IgD-negative memory B cell (primary cell): ENCODE measurements around the gene LIAS. TPM values are rescaled to one million over a fixed set of nuclear protein-coding genes. Genes with fewer than 3 reads are reported as not detected.
"Not testable (repeated sequence)": the region's sequence is repeated elsewhere in the genome, so short reads cannot be mapped to it uniquely, and the experiment has no call there.

Experiments used
- H3K27ac Mint-ChIP-seq, 3 donors: one replicate each; pipeline ENCODE4 v1.8.0; 2020 to 2022; ENCODE audit warnings: mild to moderate bottlenecking in 3 of 3, mixed read lengths in 3 of 3, moderate library complexity in 1 of 3
- H3K27me3 Mint-ChIP-seq: one replicate; pipeline ENCODE4 v1.8.0; 2021; ENCODE audit warnings: mixed read lengths
- H3K36me3 Mint-ChIP-seq: one replicate; pipeline ENCODE4 v1.8.0; 2020; ENCODE audit warnings: mild to moderate bottlenecking, mixed read lengths
- H3K4me1 Mint-ChIP-seq, 3 donors: one replicate each; pipeline ENCODE4 v1.8.0; 2020 to 2022; ENCODE audit warnings: mixed read lengths in 3 of 3, mild to moderate bottlenecking in 1 of 3
- H3K4me3 Mint-ChIP-seq, 4 donors: one replicate each; pipeline ENCODE4 v1.8.0; 2020 to 2022; ENCODE audit warnings: mild to moderate bottlenecking in 4 of 4, mixed read lengths in 4 of 4, moderate library complexity in 3 of 4
- H3K9me3 Mint-ChIP-seq, 3 donors: one replicate each; pipeline ENCODE4 v1.8.0; 2020 to 2021; ENCODE audit warnings: mixed read lengths in 3 of 3, mild to moderate bottlenecking in 1 of 3
- polyA plus RNA-seq: library from polyadenylated mRNA; unstranded; fragments of 300-500 nt; fragmentation: Illumina TruSeq; gene quantifications from one replicate; pipeline ENCODE4 v1.2.3, GENCODE V29; 2021

The LIAS gene
- polyA plus RNA-seq: 11.1 TPM

- no peaks in the 10 kb centered on the region for H3K27me3 Mint-ChIP-seq
- no peaks in the 10 kb centered on the region for H3K9me3 Mint-ChIP-seq
- peak within 1 kb of the TSS; percentile 82 to 99 (median 96) for H3K4me3 Mint-ChIP-seq
- H3K27ac Mint-ChIP-seq: peak within 1 kb of the TSS; percentile 85 to 99 (median 98)
- H3K4me1 Mint-ChIP-seq: peaks cover 23% of the 10 kb centered on the region in 3 donors
- H3K36me3 Mint-ChIP-seq: peaks cover 2% of the 10 kb centered on the region
These were observed at the start of gene LIAS, which contains the start of gene RPL9 for GRCh38 chr4:39458505-39459300. TSS of gene LIAS (plus strand) at chr4:39459056. CDS start at chr4:39459118, 62 bp downstream. TSS of gene RPL9 (minus strand) at chr4:39458922. CDS start at chr4:39458439, 483 bp downstream.

- peaks cover 3% of the 10 kb centered on the region for H3K27me3 Mint-ChIP-seq
These were observed 48.4 kb upstream of the LIAS start for GRCh38 chr4:39410415-39410814.

DNA sequence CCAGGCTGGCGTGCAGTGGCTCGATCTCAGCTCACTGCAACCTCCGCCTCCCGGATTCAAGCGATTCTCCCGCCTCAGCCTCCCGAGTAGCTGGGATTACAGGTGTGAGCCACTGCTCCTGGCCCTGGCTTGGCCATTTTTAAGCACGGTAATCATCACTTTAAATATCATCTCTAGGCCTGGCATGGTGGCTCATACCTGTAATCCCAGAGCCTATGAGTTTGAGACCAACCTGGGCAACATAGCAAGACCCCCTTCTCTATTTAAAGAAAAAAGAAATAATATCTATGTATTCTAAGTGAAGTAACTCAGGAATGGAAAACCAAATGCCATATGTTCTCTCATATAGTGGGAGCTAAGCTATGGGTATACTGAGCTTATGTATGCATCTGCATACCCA lies 47.3 kb upstream of the LIAS start:
- H3K36me3 Mint-ChIP-seq, H3K4me1 Mint-ChIP-seq, H3K27me3 Mint-ChIP-seq, H3K4me3 Mint-ChIP-seq, H3K9me3 Mint-ChIP-seq, H3K27ac Mint-ChIP-seq: not testable (repeated sequence)

More at GRCh38 chr4:39410415-39410814, 48.4 kb upstream of the LIAS start:
- H3K36me3 Mint-ChIP-seq: no peaks in the 10 kb centered on the region
- no peak overlapping the region for H3K4me3 Mint-ChIP-seq
- H3K9me3 Mint-ChIP-seq: no peaks in the 10 kb centered on the region
- H3K4me1 Mint-ChIP-seq: peaks cover 0 to 2% (median 0%) of the 10 kb centered on the region in 3 donors
- no peak overlapping the region for H3K27ac Mint-ChIP-seq

DNA sequence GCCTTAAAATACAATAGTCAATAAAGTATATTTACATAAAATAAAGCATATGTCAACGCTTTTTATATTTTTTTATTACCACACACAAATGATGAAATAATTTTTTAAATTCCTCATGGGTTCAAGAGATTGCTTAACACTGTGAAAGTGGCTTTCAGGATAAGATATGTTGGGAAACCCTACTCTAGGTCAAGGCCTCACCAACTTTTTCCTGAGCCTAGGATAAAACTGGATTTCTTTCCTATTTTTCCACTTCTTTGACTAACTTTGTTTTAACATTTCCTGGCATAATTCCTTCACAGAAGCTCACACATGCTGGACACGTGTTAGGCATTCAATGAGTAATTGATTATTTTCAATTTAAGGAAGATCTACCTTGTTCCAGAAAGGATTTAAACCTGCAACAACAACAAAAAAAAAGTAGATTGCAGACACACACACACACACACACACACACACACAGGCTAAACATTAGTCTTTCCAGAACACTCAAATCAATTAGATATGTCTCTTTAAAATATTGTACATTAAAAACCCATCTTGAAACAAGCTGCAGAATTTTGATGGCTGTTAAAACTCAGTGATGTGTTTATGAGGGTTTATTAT lies 43.1 kb upstream of the LIAS start:
- Mint-ChIP-seq H3K27ac (no peak overlapping the region), H3K27me3 (peaks cover 3% of the 10 kb centered on the region), H3K4me3 (no peak overlapping the region), H3K36me3 (no peaks in the 10 kb centered on the region), H3K9me3 (no peaks in the 10 kb centered on the region), H3K4me1 (peaks cover 0 to 2% (median 0%) of the 10 kb centered on the region in 3 donors)

- no peaks in the 10 kb centered on the region for H3K27me3 Mint-ChIP-seq
- H3K9me3 Mint-ChIP-seq: no peaks in the 10 kb centered on the region
- no peak overlapping the region for H3K4me3 Mint-ChIP-seq
- peaks cover 0 to 2% (median 0%) of the 10 kb centered on the region in 3 donors for H3K4me1 Mint-ChIP-seq
- H3K36me3 Mint-ChIP-seq: no peaks in the 10 kb centered on the region
- H3K27ac Mint-ChIP-seq: no peak overlapping the region
These were observed 36.6 kb upstream of the LIAS start for GRCh38 chr4:39422247-39422646.

DNA sequence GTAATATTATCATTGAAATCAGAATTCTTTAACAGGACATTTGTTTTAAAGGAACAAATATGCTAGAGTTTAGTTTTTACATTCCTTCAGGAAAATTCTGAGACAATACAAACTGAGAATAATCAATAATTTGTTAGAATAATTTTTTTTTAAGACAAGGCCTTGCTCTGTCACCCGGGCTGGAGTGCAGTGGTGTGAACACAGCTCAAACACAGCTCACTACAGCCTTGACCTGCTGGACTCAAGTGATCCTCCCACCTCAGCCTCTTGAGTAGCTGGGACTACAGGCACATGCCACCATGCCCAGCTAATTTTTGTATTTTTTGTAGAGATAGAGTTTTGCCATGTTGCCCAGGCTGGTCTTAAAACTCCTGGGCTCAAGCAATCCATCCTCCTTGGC lies 33.6 kb upstream of the LIAS start:
- H3K27ac Mint-ChIP-seq, H3K4me1 Mint-ChIP-seq, H3K27me3 Mint-ChIP-seq, H3K4me3 Mint-ChIP-seq, H3K9me3 Mint-ChIP-seq, H3K36me3 Mint-ChIP-seq: not testable (repeated sequence)

DNA sequence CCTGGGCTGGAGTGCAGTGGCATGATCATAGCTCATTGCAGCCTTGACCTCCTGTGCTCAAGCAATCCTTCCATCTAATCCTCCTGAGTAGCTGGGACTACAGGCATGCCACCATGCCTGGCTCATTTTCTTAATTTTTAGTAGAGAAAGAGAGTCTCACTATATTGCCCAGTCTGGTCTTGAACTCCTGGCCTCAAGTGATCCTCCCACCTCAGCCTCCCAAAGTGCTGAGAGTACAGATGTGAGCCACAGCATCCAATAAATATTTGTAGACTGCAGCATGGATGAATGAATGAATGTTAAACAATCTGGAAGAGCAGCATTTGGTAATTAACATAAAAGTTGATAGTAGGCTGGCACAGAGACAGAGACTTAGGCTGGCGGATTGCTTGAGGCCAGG lies 32.1 kb upstream of the LIAS start:
- no peaks in the 10 kb centered on the region for H3K4me1 Mint-ChIP-seq
- no peaks in the 10 kb centered on the region for H3K36me3 Mint-ChIP-seq
- H3K27me3 Mint-ChIP-seq: no peaks in the 10 kb centered on the region
- no peak overlapping the region for H3K4me3 Mint-ChIP-seq
- H3K9me3 Mint-ChIP-seq: no peaks in the 10 kb centered on the region
- no peak overlapping the region for H3K27ac Mint-ChIP-seq

DNA sequence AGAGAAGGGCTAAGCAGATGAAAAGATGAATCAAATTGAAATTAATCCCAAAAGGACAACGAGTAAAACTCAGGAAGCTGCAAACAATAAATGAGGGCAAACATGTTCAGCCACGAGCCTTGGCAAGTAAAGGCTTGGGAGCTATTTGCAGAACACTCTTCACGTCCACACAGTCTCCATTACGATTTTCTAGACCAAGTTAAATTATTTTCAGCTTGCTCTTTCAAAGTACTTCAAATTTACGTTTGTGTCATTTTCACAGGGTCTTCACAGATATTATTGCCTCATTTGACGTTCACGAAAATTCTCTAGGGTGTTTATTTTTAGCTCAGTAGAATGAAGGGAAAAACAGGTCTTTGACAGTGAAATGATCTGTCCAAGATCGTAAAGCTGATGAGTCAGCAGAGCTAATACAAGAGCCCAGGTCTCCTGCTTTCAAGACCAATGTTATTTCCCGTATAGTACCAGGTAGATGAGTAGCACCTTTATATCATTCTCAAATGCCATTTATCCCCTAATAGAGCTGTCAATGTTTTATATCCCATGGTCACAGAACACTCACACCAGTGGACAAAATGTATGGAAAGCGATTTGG lies 31.2 kb upstream of the LIAS start:
- Mint-ChIP-seq H3K4me3 (no peak overlapping the region), H3K9me3 (no peaks in the 10 kb centered on the region), H3K27ac (no peak overlapping the region), H3K27me3 (no peaks in the 10 kb centered on the region), H3K4me1 (no peaks in the 10 kb centered on the region), H3K36me3 (no peaks in the 10 kb centered on the region)

- H3K27me3 Mint-ChIP-seq: no peaks in the 10 kb centered on the region
- no peak overlapping the region for H3K4me3 Mint-ChIP-seq
- H3K36me3 Mint-ChIP-seq: no peaks in the 10 kb centered on the region
- no peaks in the 10 kb centered on the region for H3K9me3 Mint-ChIP-seq
- H3K4me1 Mint-ChIP-seq: no peaks in the 10 kb centered on the region
- H3K27ac Mint-ChIP-seq: no peak overlapping the region
These were observed 29.2 kb upstream of the LIAS start for GRCh38 chr4:39429476-39430334.

- no peaks in the 10 kb centered on the region for H3K27me3 Mint-ChIP-seq
- no peaks in the 10 kb centered on the region for H3K4me1 Mint-ChIP-seq
- H3K4me3 Mint-ChIP-seq: no peak overlapping the region
- H3K36me3 Mint-ChIP-seq: no peaks in the 10 kb centered on the region
- no peaks in the 10 kb centered on the region for H3K9me3 Mint-ChIP-seq
- H3K27ac Mint-ChIP-seq: no peak overlapping the region
These were observed 24.9 kb upstream of the LIAS start for GRCh38 chr4:39433878-39434492.

DNA sequence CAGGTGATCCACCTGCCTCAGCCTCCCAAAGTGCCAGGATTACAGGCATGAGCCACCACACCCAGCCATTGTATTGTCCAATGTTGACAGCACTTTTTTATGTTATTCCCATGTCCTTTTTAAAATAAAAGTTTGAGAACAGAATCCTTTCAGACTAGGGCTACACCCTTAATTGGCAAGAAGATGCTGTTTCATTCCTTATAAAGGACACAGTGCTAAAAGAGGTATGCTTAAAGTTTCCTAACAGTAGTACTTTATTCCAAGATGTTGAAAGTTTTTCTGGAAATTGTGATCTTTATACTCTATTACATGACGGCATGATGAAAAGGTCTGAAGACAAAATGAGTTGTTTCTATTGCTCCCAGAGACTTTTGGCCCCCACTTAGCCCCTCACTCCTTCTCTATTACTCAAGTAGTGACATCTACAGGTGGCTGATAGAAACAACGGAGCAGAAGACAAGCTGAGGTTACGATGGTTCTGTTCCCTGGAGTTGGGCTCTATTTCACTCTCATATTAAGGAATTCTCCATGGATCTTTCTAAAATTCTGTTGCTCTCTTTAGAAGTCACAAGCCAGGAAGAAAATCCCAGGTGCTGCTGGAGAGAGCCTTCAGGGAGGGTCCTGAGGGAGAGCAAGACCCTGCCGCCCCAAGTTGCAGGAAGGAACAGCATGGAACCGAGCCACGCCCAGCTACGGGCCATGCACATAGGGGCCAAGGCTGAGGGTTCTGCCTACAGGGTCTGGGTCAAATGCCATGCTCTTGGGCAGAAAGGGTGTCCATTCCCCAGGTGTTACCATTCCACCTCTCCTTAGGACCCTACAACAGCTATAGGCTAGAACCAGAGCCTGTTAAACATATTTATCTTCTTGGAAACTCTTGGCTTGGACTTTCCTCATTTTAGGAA lies 22.9 kb upstream of the LIAS start:
- H3K9me3 Mint-ChIP-seq: no peaks in the 10 kb centered on the region
- no peaks in the 10 kb centered on the region for H3K4me1 Mint-ChIP-seq
- H3K36me3 Mint-ChIP-seq: no peaks in the 10 kb centered on the region
- H3K27me3 Mint-ChIP-seq: no peaks in the 10 kb centered on the region
- H3K27ac Mint-ChIP-seq: no peak overlapping the region
- no peak overlapping the region for H3K4me3 Mint-ChIP-seq

DNA sequence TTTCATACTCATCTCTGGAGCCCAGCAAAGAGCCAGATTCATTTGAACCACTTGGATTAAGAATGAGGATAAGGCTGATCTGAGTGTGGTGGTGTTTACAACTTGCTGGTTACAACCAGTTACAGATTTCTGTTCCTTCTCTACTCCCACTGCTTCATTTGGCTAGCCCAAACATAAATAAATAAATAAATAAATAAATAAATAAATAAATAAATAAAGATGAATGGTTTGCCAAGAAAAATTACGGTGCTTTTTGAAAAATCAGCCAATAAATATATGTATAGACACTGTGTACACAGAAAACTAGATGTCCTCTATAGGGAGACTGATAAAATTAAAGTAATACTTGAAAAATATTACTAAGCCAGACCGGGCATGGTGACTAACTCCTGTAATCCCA lies 17.3 kb upstream of the LIAS start:
- Mint-ChIP-seq H3K4me3 (no peak overlapping the region), H3K36me3 (no peaks in the 10 kb centered on the region), H3K4me1 (peaks cover 0 to 4% (median 0%) of the 10 kb centered on the region in 3 donors), H3K27me3 (no peaks in the 10 kb centered on the region), H3K9me3 (no peaks in the 10 kb centered on the region), H3K27ac (no peak overlapping the region)

DNA sequence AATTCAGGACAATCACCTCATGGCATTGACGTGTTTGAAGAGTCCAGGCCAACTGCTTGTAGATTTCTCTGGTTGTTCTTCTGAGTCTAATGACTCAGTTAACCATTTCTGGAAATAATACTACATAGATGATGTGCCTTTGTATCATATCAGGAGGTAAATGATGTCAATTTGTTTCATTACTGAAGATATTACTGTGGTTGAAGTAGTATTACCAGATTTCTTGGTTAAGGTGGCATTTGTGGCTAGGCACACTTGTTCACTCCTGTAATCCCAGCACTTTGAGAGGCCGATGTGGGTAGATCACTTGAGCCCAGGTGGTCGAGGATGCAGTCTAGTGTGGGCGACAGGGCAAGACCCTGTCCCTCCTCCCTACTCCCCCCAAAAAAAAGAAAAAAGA lies 15.9 kb upstream of the LIAS start:
- Mint-ChIP-seq H3K27ac (no peak overlapping the region), H3K27me3 (no peaks in the 10 kb centered on the region), H3K4me3 (no peak overlapping the region), H3K36me3 (no peaks in the 10 kb centered on the region), H3K4me1 (peaks cover 6 to 18% (median 12%) of the 10 kb centered on the region in 3 donors), H3K9me3 (no peaks in the 10 kb centered on the region)

DNA sequence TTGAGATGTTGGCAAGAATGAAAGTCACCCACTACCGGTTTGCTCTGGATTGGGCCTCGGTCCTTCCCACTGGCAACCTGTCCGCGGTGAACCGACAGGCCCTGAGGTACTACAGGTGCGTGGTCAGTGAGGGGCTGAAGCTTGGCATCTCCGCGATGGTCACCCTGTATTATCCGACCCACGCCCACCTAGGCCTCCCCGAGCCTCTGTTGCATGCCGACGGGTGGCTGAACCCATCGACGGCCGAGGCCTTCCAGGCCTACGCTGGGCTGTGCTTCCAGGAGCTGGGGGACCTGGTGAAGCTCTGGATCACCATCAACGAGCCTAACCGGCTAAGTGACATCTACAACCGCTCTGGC lies 12.4 kb upstream of the LIAS start:
- Mint-ChIP-seq H3K27me3 (no peaks in the 10 kb centered on the region), H3K4me3 (peak overlapping the region; percentile 86 to 93 (median 92))

More for the DNA sequence above, 12.4 kb upstream of the LIAS start:
- no peaks in the 10 kb centered on the region for H3K36me3 Mint-ChIP-seq
- H3K27ac Mint-ChIP-seq: peak overlapping the region; percentile 91 to 96 (median 91)
- peaks cover 6 to 20% (median 14%) of the 10 kb centered on the region in 3 donors for H3K4me1 Mint-ChIP-seq
- no peaks in the 10 kb centered on the region for H3K9me3 Mint-ChIP-seq
